PC-3 (cell line): ENCODE results near the gene CTNNA3. TPM values are rescaled to one million over a fixed set of nuclear protein-coding genes. Genes with fewer than 3 reads are reported as not detected.

Experiments used
- ATAC-seq: fragments of 200-7000 bp; cut with Tn5 transposase; 2 replicates; pipeline ENCODE4 v1.9.1; 2020; ENCODE audit warnings: mild to moderate bottlenecking, moderate library complexity
- BruUV-seq: library from RNA; stranded (reverse); fragments of 400-500 nt; replicated peaks from 2 replicates; lab custom pipeline; 2021; lab: Mats Ljungman, UMichigan
- CTCF ChIA-PET: fragments of 300-600 bp; sonication (Branson Sonifier 250); formaldehyde crosslinking; loops from one replicate; lab custom pipeline; 2022; ENCODE audit warnings: antibody characterized with exemption; lab: Charles Lee
- POLR2A ChIA-PET: fragments of 300-600 bp; sonication (Branson Sonifier 250); formaldehyde crosslinking; loops from one replicate; lab custom pipeline; 2022; ENCODE audit warnings: antibody characterized with exemption; ENCODE audit not compliant: unreplicated experiment; lab: Charles Lee
- DNase-seq: peaks from one replicate; pipeline ENCODE4 v3.0.0-alpha.2; 2015
- H2AFZ ChIP-seq: fragments of 300-600 bp; sonication (generic); 2 replicates; pipeline ENCODE4 v1.6.0; 2016; ENCODE audit warnings: antibody characterized with exemption, low read length
- H3F3A ChIP-seq: fragments of 300-600 bp; sonication (generic); one replicate; pipeline ENCODE4 v1.6.0; 2017; ENCODE audit warnings: antibody characterized with exemption, low read length, control low read depth, mild to moderate bottlenecking; ENCODE audit not compliant: unreplicated experiment
- H3K27ac ChIP-seq: fragments of 300-600 bp; sonication (generic); 2 replicates; pipeline ENCODE4 v1.5.1; 2016; ENCODE audit warnings: mild to moderate bottlenecking, low read length
- H3K27me3 ChIP-seq: fragments of 300-600 bp; sonication (generic); 2 replicates; pipeline ENCODE4 v1.6.1; 2016; ENCODE audit warnings: low read length, mixed read lengths
- H3K36me3 ChIP-seq: fragments of 300-600 bp; sonication (generic); 2 replicates; pipeline ENCODE4 v1.6.1; 2016; ENCODE audit warnings: low read depth, mixed run types, low read length, mixed read lengths
- H3K4me1 ChIP-seq: fragments of 300-600 bp; sonication (generic); 2 replicates; pipeline ENCODE4 v1.5.1; 2016; ENCODE audit warnings: low read length; ENCODE audit not compliant: insufficient read depth
- H3K4me2 ChIP-seq: fragments of 300-600 bp; sonication (generic); 2 replicates; pipeline ENCODE4 v1.6.0; 2016; ENCODE audit warnings: low read length
- H3K4me3 ChIP-seq: fragments of 300-600 bp; sonication (generic); 2 replicates; pipeline ENCODE4 v1.5.1; 2016; ENCODE audit warnings: mild to moderate bottlenecking, low read length, mixed read lengths
- H3K79me2 ChIP-seq: fragments of 300-600 bp; sonication (generic); 2 replicates; pipeline ENCODE4 v1.6.1; 2017; ENCODE audit warnings: low read length, mixed read lengths
- H3K9ac ChIP-seq: fragments of 300-600 bp; sonication (generic); 2 replicates; pipeline ENCODE4 v1.6.0; 2016; ENCODE audit warnings: mild to moderate bottlenecking, low read length
- H3K9me2 ChIP-seq: fragments of 300-600 bp; sonication (generic); replicated peaks from 2 replicates; pipeline ENCODE4 v1.6.1; 2016; ENCODE audit warnings: mixed run types, low read length, mixed read lengths
- H3K9me3 ChIP-seq: fragments of 300-600 bp; sonication (generic); 2 replicates; pipeline ENCODE4 v1.6.1; 2016; ENCODE audit warnings: low read length, mixed read lengths
- H4K20me1 ChIP-seq: fragments of 300-600 bp; sonication (generic); 2 replicates; pipeline ENCODE4 v1.6.1; 2016; ENCODE audit warnings: low read length, mixed read lengths
- EZH2 ChIP-seq: fragments of 300-600 bp; sonication (generic); IDR thresholded peaks from one replicate; pipeline ENCODE4 v1.6.1; 2017; ENCODE audit warnings: antibody characterized with exemption, mild to moderate bottlenecking, low read length; ENCODE audit not compliant: unreplicated experiment
- EZH2phosphoT487 ChIP-seq: fragments of 300-600 bp; sonication (generic); IDR thresholded peaks from 2 replicates; pipeline ENCODE4 v1.6.1; 2018; ENCODE audit warnings: mild to moderate bottlenecking, antibody characterized with exemption, low read length, borderline replicate concordance
- intact Hi-C: fragments of 100-400 bp; cut with micrococcal nuclease; formaldehyde crosslinking; loops from 2 replicates; pipeline ENCODE4 v1.9.0; 2023
- total RNA-seq: library from RNA; depleted of rRNA; stranded (reverse); fragments of >200 nt; gene quantifications from 2 replicates; pipeline ENCODE4 v1.2.3, GENCODE V29; 2014
- TF ChIP-seq, protein P1 (sequence below): fragments of 300-600 bp; sonication (generic); conservative IDR thresholded peaks from 2 replicates; pipeline ENCODE4 v1.5.1; 2017; ENCODE audit warnings: antibody characterized with exemption, low read depth, mild to moderate bottlenecking, low read length

CTNNA3 gene
- total RNA-seq, 1 experiment from 2014 or later: 1.9 TPM

DNA sequence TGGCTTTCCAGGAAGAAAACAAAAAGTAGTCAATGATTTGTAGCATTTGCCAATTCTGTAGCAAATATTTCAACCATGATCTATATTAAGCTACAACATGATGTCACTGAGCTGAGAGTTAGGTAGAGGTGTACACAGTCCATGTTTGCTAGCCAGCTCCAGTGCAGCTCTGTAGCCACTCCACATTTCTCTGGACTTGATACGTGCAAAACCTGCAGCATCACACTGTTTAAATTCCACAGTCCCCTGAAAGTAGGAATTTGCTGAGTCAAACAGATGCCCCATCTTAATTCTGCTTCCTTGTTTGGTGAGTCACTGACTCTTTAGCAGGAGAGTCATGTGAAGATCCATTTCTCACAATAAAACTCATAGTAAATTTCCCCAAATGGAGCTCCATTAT lies 859.9 kb downstream of the CTNNA3 start:
- DNase-seq (peak; percentile 99), ATAC-seq (peak; percentile 60)
- Histone ChIP-seq H3K27me3 (no peaks in the 10 kb centered on the region), H3K4me1 (peaks cover 47% of the 10 kb centered on the region), H3K27ac (peak overlapping the region; percentile 51), H3K9me2 (0 out of 2 replicates have a peak, but pooled peaks cover 5% of the 10 kb centered on the region), H3K9ac (peak overlapping the region; percentile 2; the same call in 1 of the 2 replicates), H3K36me3 (no peaks in the 10 kb centered on the region), H3K9me3 (no peaks in the 10 kb centered on the region), H3K4me2 (peak overlapping the region; percentile 15), H3K4me3 (no peak overlapping the region), H4K20me1 (no peaks in the 10 kb centered on the region), H2AFZ (peak overlapping the region; percentile 27), H3F3A (peaks cover 14% of the 10 kb centered on the region), H3K79me2 (no peaks in the 10 kb centered on the region)
- POLR2A ChIA-PET: interaction anchor here (0.6 to 0.7 kb wide), 2 partner anchors 9 to 27 kb away, joined by 3 read pairs; no protein-coding TSS in a partner anchor
- intact Hi-C loops: no loop called here
- CTCF ChIA-PET: no interaction called here
- TF ChIP-seq EZH2phosphoT487 (no peak), EZH2 (no peak)
- BruUV-seq: no TSS peak

GRCh38 chr10:66835400-66835799 lies 860.6 kb downstream of the CTNNA3 start:
- Histone ChIP-seq H3K9ac (peak overlapping the region; percentile 2; the same call in 1 of the 2 replicates), H3K36me3 (no peaks in the 10 kb centered on the region), H3F3A (peaks cover 14% of the 10 kb centered on the region), H4K20me1 (no peaks in the 10 kb centered on the region), H3K4me1 (peaks cover 47% of the 10 kb centered on the region), H3K9me3 (no peaks in the 10 kb centered on the region), H3K27me3 (no peaks in the 10 kb centered on the region), H3K9me2 (0 out of 2 replicates have a peak, but pooled peaks cover 5% of the 10 kb centered on the region), H3K79me2 (no peaks in the 10 kb centered on the region), H2AFZ (no peak overlapping the region), H3K4me2 (peak overlapping the region; percentile 15), H3K27ac (peak overlapping the region; percentile 51), H3K4me3 (no peak overlapping the region)
- POLR2A ChIA-PET: interaction anchor here (0.6 kb wide), 1 partner anchor 26 kb away, joined by 3 read pairs; no protein-coding TSS in a partner anchor
- CTCF ChIA-PET: interaction anchor here (1.1 kb wide), 1 partner anchor 91 kb away, joined by 6 read pairs; the partner anchor contains the start of gene LRRTM3
- TF ChIP-seq EZH2: no peak
- no peak for TF ChIP-seq EZH2phosphoT487
- TF ChIP-seq, protein P1, sequence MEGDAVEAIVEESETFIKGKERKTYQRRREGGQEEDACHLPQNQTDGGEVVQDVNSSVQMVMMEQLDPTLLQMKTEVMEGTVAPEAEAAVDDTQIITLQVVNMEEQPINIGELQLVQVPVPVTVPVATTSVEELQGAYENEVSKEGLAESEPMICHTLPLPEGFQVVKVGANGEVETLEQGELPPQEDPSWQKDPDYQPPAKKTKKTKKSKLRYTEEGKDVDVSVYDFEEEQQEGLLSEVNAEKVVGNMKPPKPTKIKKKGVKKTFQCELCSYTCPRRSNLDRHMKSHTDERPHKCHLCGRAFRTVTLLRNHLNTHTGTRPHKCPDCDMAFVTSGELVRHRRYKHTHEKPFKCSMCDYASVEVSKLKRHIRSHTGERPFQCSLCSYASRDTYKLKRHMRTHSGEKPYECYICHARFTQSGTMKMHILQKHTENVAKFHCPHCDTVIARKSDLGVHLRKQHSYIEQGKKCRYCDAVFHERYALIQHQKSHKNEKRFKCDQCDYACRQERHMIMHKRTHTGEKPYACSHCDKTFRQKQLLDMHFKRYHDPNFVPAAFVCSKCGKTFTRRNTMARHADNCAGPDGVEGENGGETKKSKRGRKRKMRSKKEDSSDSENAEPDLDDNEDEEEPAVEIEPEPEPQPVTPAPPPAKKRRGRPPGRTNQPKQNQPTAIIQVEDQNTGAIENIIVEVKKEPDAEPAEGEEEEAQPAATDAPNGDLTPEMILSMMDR: no peak
- ATAC-seq (no peak), DNase-seq (no peak)
- BruUV-seq: no TSS peak
- intact Hi-C loops: no loop called here

- H3K4me1 ChIP-seq: peaks cover 50% of the 10 kb centered on the region
- H3K9ac ChIP-seq: no peak overlapping the region; the same call in 1 of the 2 replicates
- no peaks in the 10 kb centered on the region for H3K36me3 ChIP-seq
- TF ChIP-seq EZH2phosphoT487 (no peak), EZH2 (no peak)
- TF ChIP-seq, protein P1: no peak
- no peaks in the 10 kb centered on the region for H3K9me3 ChIP-seq
- BruUV-seq: no TSS peak
- H3K79me2 ChIP-seq: no peaks in the 10 kb centered on the region
- POLR2A ChIA-PET: interaction anchor here (0.7 kb wide), 2 partner anchors 26 to 28 kb away, joined by 3 to 6 read pairs; no protein-coding TSS in a partner anchor
- CTCF ChIA-PET: interaction anchor here (1.1 kb wide), 1 partner anchor 91 kb away, joined by 6 read pairs; the partner anchor contains the start of gene LRRTM3
- intact Hi-C loops: no loop called here
- H3K27ac ChIP-seq: peak overlapping the region; percentile 51
- H3K9me2 ChIP-seq: 0 out of 2 replicates have a peak, but pooled peaks cover 5% of the 10 kb centered on the region
- H2AFZ ChIP-seq: no peak overlapping the region
- peak overlapping the region; percentile 15 for H3K4me2 ChIP-seq
- H3K27me3 ChIP-seq: no peaks in the 10 kb centered on the region
- no peak overlapping the region for H3K4me3 ChIP-seq
- ATAC-seq (peak; percentile 67), DNase-seq (peak; percentile 95)
- peaks cover 14% of the 10 kb centered on the region for H3F3A ChIP-seq
- no peaks in the 10 kb centered on the region for H4K20me1 ChIP-seq
Observed at GRCh38 chr10:66834802-66835201, 861.2 kb downstream of the CTNNA3 start.
